Tibial artery (tissue), 4 donors: ENCODE results near the gene AGMAT.
A peak's percentile ranks its signal among the peaks of the same experiment; 100 is the strongest.

Experiments
- DNase-seq, 2 donors: peaks; one replicate each; pipeline ENCODE4 v3.0.0-alpha.2; 2019
- H3K27ac ChIP-seq, 2 donors: fragments of 200-600 bp; sonication (generic) in 1 of 2; 1 replicate in 1 of 2; 2 replicates in 1 of 2; pipeline ENCODE4 v1.5.1; 2018 to 2019; ENCODE audit warnings: mild to moderate bottlenecking in 1 of 2
- H3K27me3 ChIP-seq, 2 donors: fragments of 200-600 bp; sonication (generic) in 1 of 2; one replicate each; pipeline versions ENCODE4 v1.5.1 to v1.6.0; 2016 to 2019
- H3K36me3 ChIP-seq, 3 donors: fragments of 200-600 bp; sonication (generic) in 2 of 3; one replicate each; pipeline ENCODE4 v1.5.1; 2016 to 2019; ENCODE audit warnings: mild to moderate bottlenecking in 2 of 3
- H3K4me1 ChIP-seq, 4 donors: fragments of 200-600 bp; sonication (generic) in 2 of 4; 1 replicate in 3 of 4; 2 replicates in 1 of 4; pipeline ENCODE4 v1.5.1; 2016 to 2019
- H3K4me3 ChIP-seq, 2 donors: fragments of 200-600 bp; sonication (generic) in 1 of 2; 1 replicate in 1 of 2; 2 replicates in 1 of 2; pipeline ENCODE4 v1.5.1; 2018 to 2019; ENCODE audit warnings: mild to moderate bottlenecking in 2 of 2
- H3K9me3 ChIP-seq, 3 donors: fragments of 200-600 bp; sonication (generic) in 1 of 3; one replicate each; pipeline ENCODE4 v1.5.1; 2016 to 2019
- intact Hi-C: fragments of 100-400 bp; cut with DNase I; formaldehyde crosslinking; loops from one replicate; pipeline ENCODE4 v1.15.0; 2023; ENCODE audit warnings: low total_unique reads
- TF ChIP-seq, protein P1 (sequence below), 2 experiments: fragments of 200-600 bp in 1 of 2; fragments of 450-650 bp in 1 of 2; IDR thresholded peaks; one replicate each; pipeline ENCODE4 v1.5.1; 2017 to 2019; ENCODE audit warnings: antibody characterized with exemption in 2 of 2, mild to moderate bottlenecking in 1 of 2, moderate library complexity in 1 of 2

The AGMAT gene, protein sequence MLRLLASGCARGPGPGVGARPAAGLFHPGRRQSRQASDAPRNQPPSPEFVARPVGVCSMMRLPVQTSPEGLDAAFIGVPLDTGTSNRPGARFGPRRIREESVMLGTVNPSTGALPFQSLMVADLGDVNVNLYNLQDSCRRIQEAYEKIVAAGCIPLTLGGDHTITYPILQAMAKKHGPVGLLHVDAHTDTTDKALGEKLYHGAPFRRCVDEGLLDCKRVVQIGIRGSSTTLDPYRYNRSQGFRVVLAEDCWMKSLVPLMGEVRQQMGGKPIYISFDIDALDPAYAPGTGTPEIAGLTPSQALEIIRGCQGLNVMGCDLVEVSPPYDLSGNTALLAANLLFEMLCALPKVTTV

DNA sequence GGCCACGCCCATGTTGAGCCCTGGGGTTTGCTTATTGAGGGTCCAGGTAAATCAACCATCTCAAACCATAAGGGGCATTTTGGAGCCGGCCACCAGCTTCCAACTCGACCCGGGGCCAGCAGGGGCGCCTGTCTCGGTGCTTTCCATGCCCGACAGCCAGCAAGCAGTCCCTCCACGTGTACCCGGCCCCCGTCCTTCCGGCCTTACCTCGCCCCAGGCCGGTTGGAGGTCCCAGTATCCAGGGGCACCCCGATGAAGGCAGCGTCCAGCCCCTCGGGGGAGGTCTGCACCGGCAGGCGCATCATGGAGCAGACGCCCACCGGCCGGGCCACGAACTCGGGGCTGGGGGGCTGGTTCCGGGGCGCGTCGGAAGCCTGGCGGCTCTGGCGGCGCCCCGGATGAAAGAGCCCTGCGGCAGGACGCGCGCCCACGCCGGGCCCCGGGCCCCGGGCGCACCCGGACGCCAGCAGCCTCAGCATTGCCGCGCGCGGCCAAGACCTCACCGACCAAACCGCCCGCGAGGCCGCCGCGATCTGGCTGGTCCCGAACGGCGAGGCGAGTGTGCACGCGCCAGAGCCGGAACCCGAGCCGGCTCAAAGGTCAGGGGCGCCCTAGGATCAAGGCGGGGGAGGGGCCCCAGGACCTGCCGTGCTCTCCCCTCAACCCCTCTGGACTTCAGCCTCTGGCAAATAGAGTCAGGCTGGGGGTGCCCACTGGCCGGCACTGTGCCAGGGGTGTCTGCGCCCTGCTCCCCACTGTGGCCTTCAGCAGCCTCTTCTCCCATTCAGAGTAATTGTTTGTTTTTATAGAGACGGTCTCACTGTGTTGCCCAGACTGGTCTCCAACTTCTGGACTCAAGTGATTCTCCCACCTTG, at the start of gene AGMAT:
Gene AGMAT (minus strand): TSS at position 563 of the 875 bp plus-strand sequence. CDS start 84 bp downstream, at position 479.
- TF ChIP-seq, protein P1, sequence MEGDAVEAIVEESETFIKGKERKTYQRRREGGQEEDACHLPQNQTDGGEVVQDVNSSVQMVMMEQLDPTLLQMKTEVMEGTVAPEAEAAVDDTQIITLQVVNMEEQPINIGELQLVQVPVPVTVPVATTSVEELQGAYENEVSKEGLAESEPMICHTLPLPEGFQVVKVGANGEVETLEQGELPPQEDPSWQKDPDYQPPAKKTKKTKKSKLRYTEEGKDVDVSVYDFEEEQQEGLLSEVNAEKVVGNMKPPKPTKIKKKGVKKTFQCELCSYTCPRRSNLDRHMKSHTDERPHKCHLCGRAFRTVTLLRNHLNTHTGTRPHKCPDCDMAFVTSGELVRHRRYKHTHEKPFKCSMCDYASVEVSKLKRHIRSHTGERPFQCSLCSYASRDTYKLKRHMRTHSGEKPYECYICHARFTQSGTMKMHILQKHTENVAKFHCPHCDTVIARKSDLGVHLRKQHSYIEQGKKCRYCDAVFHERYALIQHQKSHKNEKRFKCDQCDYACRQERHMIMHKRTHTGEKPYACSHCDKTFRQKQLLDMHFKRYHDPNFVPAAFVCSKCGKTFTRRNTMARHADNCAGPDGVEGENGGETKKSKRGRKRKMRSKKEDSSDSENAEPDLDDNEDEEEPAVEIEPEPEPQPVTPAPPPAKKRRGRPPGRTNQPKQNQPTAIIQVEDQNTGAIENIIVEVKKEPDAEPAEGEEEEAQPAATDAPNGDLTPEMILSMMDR (IDR thresholded peaks at IDR 0.05) = peak in 1 of 2 experiments; percentile 9
- Histone ChIP-seq H3K4me3 (peak within 1 kb of the TSS; percentile 40 to 56), H3K27me3 (peaks cover 0 to 30% of the 10 kb centered on the region in 2 donors), H3K9me3 (no peaks in the 10 kb centered on the region), H3K4me1 (peaks cover 0 to 10% (median 9%) of the 10 kb centered on the region in 4 donors), H3K27ac (no peak within 1 kb of the TSS), H3K36me3 (no peaks in the 10 kb centered on the region)
- intact Hi-C loops = no loop called here
- no peak for DNase-seq

DNA sequence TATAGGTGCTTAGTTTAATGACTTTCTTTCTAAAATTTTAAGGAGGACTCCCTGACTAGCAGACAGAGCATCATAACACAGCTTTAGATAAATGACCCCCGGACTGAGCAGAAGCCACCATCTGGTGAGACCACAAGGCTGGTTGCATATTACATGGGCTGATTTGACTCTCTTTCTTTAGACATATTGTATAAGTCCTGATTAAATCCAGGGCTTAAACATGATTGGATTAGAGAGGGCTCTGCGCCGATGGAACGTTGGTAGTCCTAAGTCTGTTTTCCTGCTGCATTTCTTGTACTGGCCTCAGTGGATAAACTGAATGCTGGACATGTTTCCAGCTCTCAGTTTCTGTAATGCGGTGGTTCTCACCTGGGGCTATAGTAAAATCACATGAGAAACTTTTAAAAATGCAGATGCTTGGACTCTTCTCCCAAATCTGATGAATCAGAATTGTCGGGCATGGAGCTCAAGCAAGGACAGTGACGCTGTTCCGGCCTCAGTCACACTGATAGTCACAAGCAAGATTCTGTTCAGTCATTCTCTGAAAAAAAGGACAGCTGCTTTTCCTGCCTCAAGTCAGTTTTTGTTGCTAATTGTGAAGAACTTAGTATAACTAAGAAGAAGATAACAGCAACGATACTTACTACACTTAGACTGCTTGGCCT, 49.0 kb upstream of the AGMAT start:
- Histone ChIP-seq H3K36me3 (peaks cover 60 to 88% (median 85%) of the 10 kb centered on the region in 3 donors), H3K4me1 (no peaks in the 10 kb centered on the region), H3K27ac (no peak overlapping the region), H3K27me3 (no peaks in the 10 kb centered on the region), H3K4me3 (no peak overlapping the region), H3K9me3 (no peaks in the 10 kb centered on the region)
- TF ChIP-seq, protein P1 (IDR thresholded peaks at IDR 0.05) = no peak
- DNase-seq = no peak
- intact Hi-C loops = no loop called here

DNA sequence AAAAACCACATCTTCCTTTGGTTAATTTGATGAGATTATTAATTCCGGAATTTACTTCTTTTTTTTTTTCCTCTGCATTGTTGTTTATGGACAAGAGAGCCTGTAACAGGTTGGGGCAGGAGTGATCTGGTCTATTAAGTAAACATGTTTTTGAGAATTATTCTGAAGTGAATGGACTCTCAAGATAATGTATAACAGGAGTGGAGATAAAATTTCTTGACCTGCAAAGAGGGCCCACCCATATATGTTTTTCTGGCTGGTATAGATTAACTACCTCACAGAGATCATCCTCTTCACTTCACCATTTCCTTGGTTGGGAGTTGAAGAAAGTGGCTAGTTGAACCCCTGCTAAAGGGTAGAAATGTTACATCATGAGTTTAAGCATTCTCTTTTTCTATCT, 43.2 kb upstream of the AGMAT start:
- Histone ChIP-seq H3K4me1 (peaks cover 0 to 7% (median 0%) of the 10 kb centered on the region in 4 donors), H3K27ac (no peak overlapping the region), H3K36me3 (peaks cover 18 to 40% (median 26%) of the 10 kb centered on the region in 3 donors), H3K4me3 (no peak overlapping the region), H3K27me3 (no peaks in the 10 kb centered on the region), H3K9me3 (no peaks in the 10 kb centered on the region)
- TF ChIP-seq, protein P1 (IDR thresholded peaks at IDR 0.05) = no peak
- DNase-seq = no peak
- intact Hi-C loops = no loop called here

DNA sequence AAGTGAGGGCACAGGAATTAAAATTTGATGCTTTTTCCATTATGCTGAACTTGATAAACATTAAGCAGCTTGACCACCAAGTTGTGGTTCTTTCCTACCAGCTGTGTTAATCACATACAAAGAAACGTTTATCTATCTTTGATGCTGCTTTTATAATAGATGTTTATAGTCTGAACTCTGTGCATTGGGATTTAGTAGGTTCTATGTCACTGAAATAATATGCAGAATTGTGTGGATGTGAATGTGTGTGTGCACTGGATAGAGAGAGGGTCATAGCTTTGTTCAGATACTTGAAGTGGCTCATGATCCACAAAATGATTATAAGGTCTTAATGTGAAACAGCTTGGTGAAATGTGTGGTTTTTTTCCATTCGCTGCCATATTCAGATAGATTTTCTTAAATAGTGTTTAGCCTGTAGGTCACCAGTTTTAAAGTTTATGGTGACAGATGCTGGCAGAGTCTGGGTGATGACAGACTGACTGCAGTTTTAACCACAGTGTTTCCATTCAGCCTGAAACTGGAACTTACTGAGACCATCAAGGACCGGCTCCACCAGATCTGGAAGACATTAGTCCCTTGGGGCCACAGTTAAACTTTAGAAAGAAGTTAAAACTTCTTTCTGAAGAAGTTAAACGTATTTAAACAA, 42.6 kb upstream of the AGMAT start:
- DNase-seq = no peak
- Histone ChIP-seq H3K27ac (no peak overlapping the region), H3K36me3 (peaks cover 15 to 34% (median 23%) of the 10 kb centered on the region in 3 donors), H3K9me3 (no peaks in the 10 kb centered on the region), H3K4me3 (no peak overlapping the region), H3K4me1 (peaks cover 0 to 7% (median under 1%) of the 10 kb centered on the region in 4 donors), H3K27me3 (no peaks in the 10 kb centered on the region)
- intact Hi-C loops = no loop called here
- TF ChIP-seq, protein P1 (IDR thresholded peaks at IDR 0.05) = no peak
